OCI-LY3 (cell line): ENCODE data around the gene SLC6A20.

Experiments used
- CTCF ChIP-seq: fragments of 200-600, 300-600 bp; sonication (generic); IDR thresholded peaks from 2 replicates; pipeline ENCODE4 v1.5.1; 2014; ENCODE audit warnings: antibody characterized with exemption, low read length, low read depth
- EZH2phosphoT487 ChIP-seq: fragments of 200-600 bp; shearing (Covaris generic); IDR thresholded peaks from 2 replicates; pipeline ENCODE4 v1.6.1; 2018; ENCODE audit warnings: antibody characterized with exemption, mixed run types, low read depth

GRCh38 chr3:45803252-45803935 lies 7.1 kb upstream of the SLC6A20 start:
- TF ChIP-seq CTCF: no peak
- no peak for TF ChIP-seq EZH2phosphoT487
